ENCODE data around the gene ETV6. TPM values are rescaled to one million over a fixed set of nuclear protein-coding genes. Genes with fewer than 3 reads are reported as not detected.

Gene ETV6
- total RNA-seq, 2 experiments from 2014 or later: 28.5 to 30.2 TPM

DNA sequence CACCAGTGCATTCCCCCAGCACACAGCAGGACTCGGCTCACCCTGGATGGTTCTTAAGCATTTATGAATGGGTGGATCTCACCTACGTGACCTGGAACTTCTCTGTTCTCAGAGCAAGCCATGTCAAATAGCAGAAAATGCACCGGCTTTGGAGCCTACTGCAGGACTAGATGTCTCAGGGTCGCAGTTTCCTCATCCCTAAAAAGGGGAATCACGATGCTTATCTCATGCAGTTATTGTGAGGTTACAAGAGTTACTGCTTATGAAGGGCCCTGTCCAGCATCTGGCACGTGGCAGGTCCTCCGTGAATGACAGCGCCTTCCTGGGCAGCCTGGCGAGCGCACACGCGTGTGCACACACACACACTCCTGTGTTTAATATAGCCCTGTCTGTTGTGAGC, 128.5 kb downstream of the ETV6 start:
- TF ChIP-seq, protein P1, sequence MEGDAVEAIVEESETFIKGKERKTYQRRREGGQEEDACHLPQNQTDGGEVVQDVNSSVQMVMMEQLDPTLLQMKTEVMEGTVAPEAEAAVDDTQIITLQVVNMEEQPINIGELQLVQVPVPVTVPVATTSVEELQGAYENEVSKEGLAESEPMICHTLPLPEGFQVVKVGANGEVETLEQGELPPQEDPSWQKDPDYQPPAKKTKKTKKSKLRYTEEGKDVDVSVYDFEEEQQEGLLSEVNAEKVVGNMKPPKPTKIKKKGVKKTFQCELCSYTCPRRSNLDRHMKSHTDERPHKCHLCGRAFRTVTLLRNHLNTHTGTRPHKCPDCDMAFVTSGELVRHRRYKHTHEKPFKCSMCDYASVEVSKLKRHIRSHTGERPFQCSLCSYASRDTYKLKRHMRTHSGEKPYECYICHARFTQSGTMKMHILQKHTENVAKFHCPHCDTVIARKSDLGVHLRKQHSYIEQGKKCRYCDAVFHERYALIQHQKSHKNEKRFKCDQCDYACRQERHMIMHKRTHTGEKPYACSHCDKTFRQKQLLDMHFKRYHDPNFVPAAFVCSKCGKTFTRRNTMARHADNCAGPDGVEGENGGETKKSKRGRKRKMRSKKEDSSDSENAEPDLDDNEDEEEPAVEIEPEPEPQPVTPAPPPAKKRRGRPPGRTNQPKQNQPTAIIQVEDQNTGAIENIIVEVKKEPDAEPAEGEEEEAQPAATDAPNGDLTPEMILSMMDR (IDR thresholded peaks at IDR 0.05): no peak
- Mint-ChIP-seq H3K27ac (no peak overlapping the region), H3K4me3 (no peak overlapping the region), H3K27me3 (no peaks in the 10 kb centered on the region), H3K36me3 (ENCODE audit: low read depth) (peaks cover 10% of the 10 kb centered on the region), H3K9me3 (no peaks in the 10 kb centered on the region), H3K4me1 (ENCODE audit: low read depth) (peaks cover 55% of the 10 kb centered on the region)
- DNase-seq (no peak), ATAC-seq (ENCODE audit: poor library complexity) (no peak)
- ChIA-PET CTCF (interaction anchor here (0.6 kb wide), 1 partner anchor 845 kb away, joined by 3 read pairs; no protein-coding TSS in a partner anchor), POLR2A (no interaction called here)
- intact Hi-C loops (cut with DNase I, micrococcal nuclease): no loop called here
- Histone ChIP-seq H3K27ac (ENCODE audit: low read depth in 1 of 2, low read length in 2 of 2) (no peak overlapping the region), H3K27me3 (ENCODE audit: control insufficient read depth in 1 of 2, insufficient read depth in 2 of 2, low read length in 2 of 2) (no peaks in the 10 kb centered on the region), H3K4me1 (ENCODE audit: insufficient read depth, low read length) (peaks cover 15% of the 10 kb centered on the region), H3K4me3 (ENCODE audit: low read length) (no peak overlapping the region), H3K36me3 (ENCODE audit: insufficient read depth, low read length) (peaks cover 5% of the 10 kb centered on the region), H3K9me3 (ENCODE audit: control insufficient read depth in 1 of 2, insufficient read depth in 1 of 2, low read length in 2 of 2) (no peaks in the 10 kb centered on the region)

DNA sequence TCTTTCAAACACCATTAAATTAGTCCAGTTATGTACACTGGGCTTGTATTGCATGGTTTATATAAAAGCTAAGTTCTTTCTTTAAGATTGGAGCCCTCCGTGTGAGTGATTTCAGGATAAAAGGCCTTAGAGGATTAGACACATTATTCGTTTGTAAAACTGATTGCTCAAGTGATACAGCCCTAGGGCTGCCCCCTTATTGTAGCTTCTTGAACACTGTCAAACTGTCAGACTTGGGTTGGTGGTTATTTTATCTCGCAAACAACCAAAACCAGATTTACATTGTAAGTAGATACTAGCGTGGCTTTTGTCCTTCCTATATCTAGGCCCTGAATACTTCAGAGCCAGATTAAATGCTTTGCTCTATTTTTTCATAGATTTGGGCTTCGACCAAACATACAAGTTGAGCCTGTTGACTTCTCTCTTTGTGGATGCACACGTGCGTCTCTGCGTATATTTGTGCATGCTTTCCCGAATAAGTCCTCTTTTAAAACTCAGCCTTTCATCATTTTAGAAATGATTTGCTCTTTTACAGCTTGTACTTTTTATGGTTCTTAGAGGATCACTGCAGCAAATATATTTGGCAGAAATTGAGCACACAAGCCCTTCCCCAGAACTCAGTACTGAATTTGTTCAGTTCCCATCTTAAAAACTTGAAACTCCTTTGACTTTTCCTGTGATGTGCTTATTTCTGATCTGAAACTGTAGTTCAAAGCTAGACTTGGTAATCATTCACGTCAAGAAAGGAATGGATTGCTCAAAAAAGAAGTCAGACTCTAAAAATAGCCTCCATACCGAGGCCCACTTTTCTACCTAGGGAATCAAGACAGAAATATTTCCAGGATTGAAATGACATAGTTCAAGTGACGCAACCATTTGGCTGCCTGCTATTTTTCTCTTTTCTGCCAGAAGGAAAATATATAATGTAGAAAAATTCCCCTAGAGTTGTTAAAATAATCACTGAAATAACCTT, 129.5 kb downstream of the ETV6 start:
- ATAC-seq (ENCODE audit: poor library complexity) (no peak), DNase-seq (no peak)
- Mint-ChIP-seq H3K9me3 (no peaks in the 10 kb centered on the region), H3K36me3 (ENCODE audit: low read depth) (peaks cover 6% of the 10 kb centered on the region), H3K4me3 (no peak overlapping the region), H3K27ac (peak overlapping the region; percentile 25), H3K4me1 (ENCODE audit: low read depth) (peaks cover 55% of the 10 kb centered on the region), H3K27me3 (no peaks in the 10 kb centered on the region)
- intact Hi-C loops (cut with DNase I, micrococcal nuclease): no loop called here
- Histone ChIP-seq H3K4me3 (ENCODE audit: low read length) (no peak overlapping the region), H3K36me3 (ENCODE audit: insufficient read depth, low read length) (peaks cover 5% of the 10 kb centered on the region), H3K9me3 (ENCODE audit: control insufficient read depth in 1 of 2, insufficient read depth in 1 of 2, low read length in 2 of 2) (no peaks in the 10 kb centered on the region), H3K27me3 (ENCODE audit: control insufficient read depth in 1 of 2, insufficient read depth in 2 of 2, low read length in 2 of 2) (no peaks in the 10 kb centered on the region), H3K4me1 (ENCODE audit: insufficient read depth, low read length) (peaks cover 10% of the 10 kb centered on the region), H3K27ac (ENCODE audit: low read depth in 1 of 2, low read length in 2 of 2) (no peak overlapping the region)
- CTCF ChIA-PET: interaction anchor here (0.6 kb wide), 1 partner anchor 844 kb away, joined by 3 read pairs; no protein-coding TSS in a partner anchor
- TF ChIP-seq, protein P1 (IDR thresholded peaks at IDR 0.05): no peak
- POLR2A ChIA-PET: no interaction called here

DNA sequence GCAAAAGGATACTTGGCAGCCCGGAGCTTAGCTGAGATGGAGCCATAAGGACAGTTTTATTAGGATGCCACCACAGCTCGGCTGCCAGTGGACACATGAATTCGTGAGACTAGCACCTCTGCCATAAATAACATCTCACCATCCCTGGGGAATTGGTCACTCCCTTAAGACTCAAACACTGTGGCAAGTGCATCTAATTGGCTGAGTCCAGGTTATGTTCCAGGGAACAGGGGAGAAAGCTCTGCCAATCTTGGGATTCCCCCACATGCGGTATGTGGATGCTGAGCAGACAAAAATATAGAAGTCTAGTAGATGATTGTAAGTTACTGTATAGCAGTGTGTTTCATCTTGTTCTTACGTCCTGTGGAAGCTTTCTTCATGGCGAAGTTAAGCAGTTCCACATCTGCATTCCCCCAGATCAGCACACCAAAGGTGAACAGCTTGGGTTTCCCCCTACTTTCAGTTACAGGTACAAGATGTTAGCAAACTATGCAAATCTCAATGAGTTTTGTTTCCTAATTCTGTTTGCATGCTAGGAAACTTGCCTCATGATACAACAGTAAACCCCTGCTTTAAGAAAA, 131.1 kb downstream of the ETV6 start:
- no peak for DNase-seq
- intact Hi-C loops (cut with DNase I, micrococcal nuclease): no loop called here
- no peak overlapping the region for H3K4me3 Mint-ChIP-seq
- peaks cover 5% of the 10 kb centered on the region for H3K36me3 ChIP-seq (ENCODE audit: insufficient read depth, low read length)
- ChIA-PET POLR2A (interaction anchor here (1.2 kb wide), 1 partner anchor 48 kb away, joined by 3 read pairs; no protein-coding TSS in a partner anchor), CTCF (interaction anchor here (0.9 kb wide), 1 partner anchor 19 kb away, joined by 3 read pairs; no protein-coding TSS in a partner anchor)
- H3K9me3 Mint-ChIP-seq: no peaks in the 10 kb centered on the region
- no peaks in the 10 kb centered on the region for H3K27me3 Mint-ChIP-seq
- H3K36me3 Mint-ChIP-seq (ENCODE audit: low read depth): no peaks in the 10 kb centered on the region
- H3K9me3 ChIP-seq (ENCODE audit: control insufficient read depth in 1 of 2, insufficient read depth in 1 of 2, low read length in 2 of 2): no peaks in the 10 kb centered on the region
- TF ChIP-seq, protein P1 (IDR thresholded peaks at IDR 0.05): no peak
- H3K27ac ChIP-seq (ENCODE audit: low read depth in 1 of 2, low read length in 2 of 2): no peak overlapping the region
- H3K4me1 Mint-ChIP-seq (ENCODE audit: low read depth): peaks cover 48% of the 10 kb centered on the region
- no peak for ATAC-seq (ENCODE audit: poor library complexity)
- H3K27ac Mint-ChIP-seq: no peak overlapping the region
- peaks cover 8% of the 10 kb centered on the region for H3K4me1 ChIP-seq (ENCODE audit: insufficient read depth, low read length)
- no peaks in the 10 kb centered on the region for H3K27me3 ChIP-seq (ENCODE audit: control insufficient read depth in 1 of 2, insufficient read depth in 2 of 2, low read length in 2 of 2)
- H3K4me3 ChIP-seq (ENCODE audit: low read length): no peak overlapping the region
